Osteoblast (primary cell): ENCODE measurements around the gene SORL1. TPM values are rescaled to one million over a fixed set of nuclear protein-coding genes. Genes with fewer than 3 reads are reported as not detected.
A peak's percentile ranks its signal among the peaks of the same experiment; 100 is the strongest.

Source experiments
- DNase-seq: peaks from one replicate; pipeline ENCODE4 v3.0.0; 2011; ENCODE audit warnings: low spot score, mixed read lengths; ENCODE audit not compliant: insufficient read length; ENCODE audit errors: missing footprints
- H2AFZ ChIP-seq: 2 replicates; pipeline ENCODE4 v1.6.0; 2011; ENCODE audit warnings: mild to moderate bottlenecking, low read length
- H3K27ac ChIP-seq: 2 replicates; pipeline ENCODE4 v1.5.1; 2011; ENCODE audit warnings: mild to moderate bottlenecking, low read depth, low read length, moderate library complexity
- H3K27me3 ChIP-seq: 2 replicates; pipeline ENCODE4 v1.6.0; 2012; ENCODE audit warnings: mild to moderate bottlenecking, control low read depth, inconsistent platforms, low read length, moderate library complexity; ENCODE audit not compliant: insufficient read depth
- H3K36me3 ChIP-seq: 2 replicates; pipeline ENCODE4 v1.5.1; 2011; ENCODE audit warnings: mild to moderate bottlenecking, low read length, control low read depth, moderate library complexity; ENCODE audit not compliant: insufficient read depth
- H3K4me1 ChIP-seq: 2 replicates; pipeline ENCODE4 v1.5.1; 2011; ENCODE audit warnings: mild to moderate bottlenecking, low read length, control low read depth, moderate library complexity; ENCODE audit not compliant: insufficient read depth
- H3K4me2 ChIP-seq: 2 replicates; pipeline ENCODE4 v1.6.0; 2011; ENCODE audit warnings: mild to moderate bottlenecking, low read length; ENCODE audit not compliant: insufficient read depth
- H3K4me3 ChIP-seq: fragments of 200-600 bp; sonication (generic); 3 replicates; pipeline ENCODE4 v1.5.1; 2012; ENCODE audit warnings: mild to moderate bottlenecking, low read length, inconsistent platforms; ENCODE audit not compliant: insufficient read depth
- H3K79me2 ChIP-seq: 2 replicates; pipeline ENCODE4 v1.6.0; 2012; ENCODE audit warnings: mild to moderate bottlenecking, low read length, control low read depth, inconsistent platforms; ENCODE audit not compliant: insufficient read depth
- H3K9me3 ChIP-seq: 2 replicates; pipeline ENCODE4 v1.5.1; 2011; ENCODE audit warnings: low read depth, low read length, control low read depth
- H4K20me1 ChIP-seq: 2 replicates; pipeline ENCODE4 v1.6.0; 2012; ENCODE audit warnings: mild to moderate bottlenecking, low read length, control low read depth; ENCODE audit not compliant: insufficient read depth
- CTCF ChIP-seq: IDR thresholded peaks from 2 replicates; pipeline ENCODE4 v1.5.1; 2011; ENCODE audit warnings: mild to moderate bottlenecking, low read depth, low read length, moderate library complexity; ENCODE audit errors: extremely low read depth
- total RNA-seq: library from RNA; depleted of rRNA; stranded (reverse); fragments of >200 nt; gene quantifications from 2 replicates; pipeline ENCODE4 v1.2.3, GENCODE V29; 2012

Gene SORL1
- total RNA-seq, 1 donor, result 0.36 TPM

- H3K79me2 ChIP-seq, result no peaks in the 10 kb centered on the region
- no peaks in the 10 kb centered on the region for H3K9me3 ChIP-seq
- no peak for DNase-seq
- no peaks in the 10 kb centered on the region for H4K20me1 ChIP-seq
- no peaks in the 10 kb centered on the region for H3K36me3 ChIP-seq
- peaks cover 10% of the 10 kb centered on the region for H3K4me1 ChIP-seq
- no peak overlapping the region for H3K4me2 ChIP-seq
- H3K4me3 ChIP-seq, result no peak overlapping the region
- no peak overlapping the region for H2AFZ ChIP-seq
- no peak overlapping the region for H3K27ac ChIP-seq
- TF ChIP-seq CTCF, result no peak
- H3K27me3 ChIP-seq, result no peaks in the 10 kb centered on the region
These were observed 199.1 kb downstream of the SORL1 start for GRCh38 chr11:121651257-121651605.

GRCh38 chr11:121652971-121653370 lies 200.9 kb downstream of the SORL1 start:
- Histone ChIP-seq H3K9me3 (no peaks in the 10 kb centered on the region), H3K36me3 (no peaks in the 10 kb centered on the region), H3K4me2 (no peak overlapping the region), H3K27ac (no peak overlapping the region), H3K4me1 (peaks cover 19% of the 10 kb centered on the region), H2AFZ (no peak overlapping the region), H4K20me1 (no peaks in the 10 kb centered on the region), H3K4me3 (no peak overlapping the region), H3K79me2 (peaks cover 5% of the 10 kb centered on the region), H3K27me3 (no peaks in the 10 kb centered on the region)
- TF ChIP-seq CTCF, result peak; percentile 47
- DNase-seq, result peak; percentile 68

- peaks cover 5% of the 10 kb centered on the region for H3K79me2 ChIP-seq
- H2AFZ ChIP-seq, result no peak overlapping the region
- no peaks in the 10 kb centered on the region for H4K20me1 ChIP-seq
- H3K4me2 ChIP-seq, result peak overlapping the region; percentile 92
- no peak overlapping the region for H3K4me3 ChIP-seq
- TF ChIP-seq CTCF, result no peak
- peak overlapping the region; percentile 99 for H3K27ac ChIP-seq
- H3K4me1 ChIP-seq, result peaks cover 19% of the 10 kb centered on the region
- no peaks in the 10 kb centered on the region for H3K36me3 ChIP-seq
- DNase-seq, result no peak
- no peaks in the 10 kb centered on the region for H3K9me3 ChIP-seq
- no peaks in the 10 kb centered on the region for H3K27me3 ChIP-seq
These were observed 202.2 kb downstream of the SORL1 start for GRCh38 chr11:121654259-121654842.

GRCh38 chr11:121654843-121655536 lies 202.9 kb downstream of the SORL1 start:
- no peak for TF ChIP-seq CTCF
- Histone ChIP-seq H2AFZ (peak overlapping the region; percentile 91), H4K20me1 (no peaks in the 10 kb centered on the region), H3K27me3 (no peaks in the 10 kb centered on the region), H3K4me3 (peak overlapping the region; percentile 73), H3K36me3 (no peaks in the 10 kb centered on the region), H3K79me2 (peaks cover 5% of the 10 kb centered on the region), H3K4me2 (peak overlapping the region; percentile 92), H3K27ac (peak overlapping the region; percentile 99), H3K9me3 (no peaks in the 10 kb centered on the region), H3K4me1 (peaks cover 19% of the 10 kb centered on the region)
- DNase-seq, result no peak
